ENCODE data around the gene PMEL. TPM values are rescaled to one million over a fixed set of nuclear protein-coding genes. Genes with fewer than 3 reads are reported as not detected.
"Not testable (repeated sequence)": the region's sequence is repeated elsewhere in the genome, so short reads cannot be mapped to it uniquely, and the experiment has no call there.

PMEL gene
- total RNA-seq, 1 donor from 2014 or later, result 0.64 TPM

GRCh38 chr12:55925870-55926737 lies 39.7 kb downstream of the PMEL start:
- no peak for DNase-seq (ENCODE audit: low spot score)

- DNase-seq (ENCODE audit: low spot score), result no peak
These were observed 40.5 kb downstream of the PMEL start for GRCh38 chr12:55925371-55925770.

- not testable (repeated sequence) for DNase-seq (ENCODE audit: low spot score)
These were observed 42.2 kb downstream of the PMEL start for GRCh38 chr12:55923648-55924047.

DNA sequence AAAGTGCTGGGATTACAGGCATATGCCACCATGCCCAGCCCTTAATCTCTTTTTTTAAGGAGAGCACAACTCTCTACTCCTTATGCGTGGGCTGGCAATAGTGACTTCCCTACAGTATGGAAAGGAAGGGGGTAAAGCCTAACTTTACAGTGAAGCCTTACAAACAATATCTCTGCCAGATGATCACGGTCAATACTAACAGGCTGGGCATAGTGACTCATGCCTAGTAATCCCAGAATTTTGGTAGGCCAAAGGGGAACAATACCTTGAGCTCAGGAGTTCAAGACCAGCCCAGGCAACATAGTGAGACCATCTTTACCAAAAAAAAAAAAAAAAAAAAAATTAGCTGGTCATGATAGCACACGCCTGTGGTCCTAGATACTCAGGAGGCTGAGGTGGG lies 43.7 kb downstream of the PMEL start:
- no peak for DNase-seq (ENCODE audit: low spot score)

- not testable (repeated sequence) for DNase-seq (ENCODE audit: low spot score)
These were observed 46.8 kb downstream of the PMEL start for GRCh38 chr12:55919032-55919431.

DNA sequence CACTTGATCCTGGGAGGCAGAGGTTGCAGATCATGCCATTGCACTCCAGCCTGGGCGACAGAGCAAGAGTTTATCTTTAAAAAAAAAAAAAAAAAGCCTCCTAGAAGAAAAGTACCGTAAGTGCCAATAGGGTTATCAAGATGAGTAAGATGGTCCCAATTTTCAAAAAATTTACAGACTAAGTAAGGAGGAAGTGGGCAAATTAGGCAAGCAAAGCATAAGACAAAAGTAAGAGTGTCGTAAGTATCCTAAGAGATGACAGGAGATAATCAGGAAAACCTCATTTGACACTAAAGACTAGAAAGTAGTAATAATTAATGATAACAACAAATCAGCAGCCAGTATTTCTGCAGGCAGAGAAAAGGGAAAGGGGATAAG lies 50.4 kb downstream of the PMEL start:
- DNase-seq (ENCODE audit: low spot score), result no peak

GRCh38 chr12:55912908-55913307 lies 52.9 kb downstream of the PMEL start:
- no peak for DNase-seq (ENCODE audit: low spot score)

DNA sequence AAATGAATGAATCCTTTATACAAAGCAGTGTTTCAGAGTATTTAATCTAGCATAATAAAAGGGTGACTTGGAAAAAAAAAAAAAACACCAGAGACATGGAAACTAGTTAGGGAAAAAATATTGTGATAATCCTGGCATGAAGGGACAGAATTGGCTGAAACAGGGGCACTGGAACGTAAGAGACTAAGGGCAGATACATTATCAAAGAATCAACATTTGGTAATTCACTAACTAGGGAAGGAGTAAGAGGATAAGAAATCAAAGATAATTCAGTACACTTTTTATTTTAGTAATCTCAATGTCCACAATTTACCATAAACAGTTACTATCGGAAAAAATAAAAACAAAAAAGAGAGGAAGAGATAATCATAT lies 56.3 kb downstream of the PMEL start:
- DNase-seq (ENCODE audit: low spot score), result no peak

- DNase-seq (ENCODE audit: low spot score), result no peak
These were observed 56.9 kb downstream of the PMEL start for GRCh38 chr12:55908726-55909512.

DNA sequence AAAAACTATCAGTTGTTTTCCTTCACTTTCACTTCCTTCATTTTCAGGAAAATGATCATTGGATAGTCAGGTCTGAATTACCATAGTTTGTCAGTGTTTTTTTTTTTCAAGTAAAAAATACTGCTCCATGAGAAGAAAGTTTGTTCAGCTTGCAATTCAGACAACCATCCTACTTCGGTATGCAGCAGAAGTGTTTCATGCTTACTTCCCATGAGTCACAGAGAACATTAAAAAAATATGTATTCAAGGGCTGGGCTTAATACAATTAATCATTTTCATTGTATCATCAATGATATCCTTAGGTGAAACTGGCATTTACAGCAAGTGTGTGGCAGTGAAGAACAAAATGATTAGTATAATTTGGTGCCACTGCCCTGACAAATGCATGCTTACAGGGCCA lies 59.8 kb downstream of the PMEL start:
- no peak for DNase-seq (ENCODE audit: low spot score)

Other genes starting within 250 kb of the PMEL start
- gene BLOC1S1, start 250.0 kb downstream of the PMEL start, total RNA-seq, result 136 TPM
- gene RDH5, start 245.6 kb downstream of the PMEL start, total RNA-seq, result 123 TPM
- 1,545 TPM for gene CD63, start 237.0 kb downstream of the PMEL start, total RNA-seq
- gene GDF11, start 222.9 kb downstream of the PMEL start, total RNA-seq, result 5.8 TPM
- 39.0 TPM for gene SARNP, start 148.3 kb downstream of the PMEL start, total RNA-seq
- gene ORMDL2, start 148.0 kb downstream of the PMEL start, total RNA-seq, result 49.7 TPM
- gene DNAJC14, start 136.5 kb downstream of the PMEL start, total RNA-seq, result 28.1 TPM
- gene MMP19, start 123.1 kb downstream of the PMEL start, total RNA-seq, result 774 TPM
- 30.5 TPM for gene PYM1, start 38.1 kb downstream of the PMEL start, total RNA-seq
- 32.4 TPM for gene DGKA, start 34.9 kb downstream of the PMEL start, total RNA-seq
- 21.4 TPM for gene CDK2, start 788 bp upstream of the PMEL start, total RNA-seq
- gene RAB5B, start 8.0 kb upstream of the PMEL start, total RNA-seq, result 88.2 TPM
- gene SUOX, start 31.2 kb upstream of the PMEL start, total RNA-seq, result 27.7 TPM
- gene IKZF4, start 55.0 kb upstream of the PMEL start, total RNA-seq, result 25.8 TPM
- gene RPS26, start 75.9 kb upstream of the PMEL start, total RNA-seq, result 45.3 TPM
- 1.9 TPM for gene ERBB3, start 114.1 kb upstream of the PMEL start, total RNA-seq
- 99.5 TPM for gene PA2G4, start 138.5 kb upstream of the PMEL start, total RNA-seq
- 2,287 TPM for gene RPL41, start 150.6 kb upstream of the PMEL start, total RNA-seq
- gene ZC3H10, start 152.2 kb upstream of the PMEL start, total RNA-seq, result 7.9 TPM
- 435 TPM for gene ESYT1, start 162.2 kb upstream of the PMEL start, total RNA-seq
- gene MYL6B, start 186.5 kb upstream of the PMEL start, total RNA-seq, result 41.3 TPM
- 2,743 TPM for gene MYL6, start 192.3 kb upstream of the PMEL start, total RNA-seq
- gene SMARCC2, start 223.4 kb upstream of the PMEL start, total RNA-seq, result 113 TPM

All from mesenteric fat pad (tissue), 1 donor.